Stimulated activated naive CD8-positive, alpha-beta T cell treated with anti-CD3 and anti-CD28 coated beads, Interleukin-15, Interleukin-2, amounts not matched to agents 100 ng/mL and 50 ng/mL, for 24 hours (primary cell): ENCODE measurements around the gene RABGGTB.
"Not testable (repeated sequence)": the region's sequence is repeated elsewhere in the genome, so short reads cannot be mapped to it uniquely, and the experiment has no call there.

Experiments used
- H3K27ac Mint-ChIP-seq: one replicate; pipeline ENCODE4 v1.8.0; 2021; ENCODE audit warnings: mild to moderate bottlenecking, mixed read lengths
- H3K27me3 Mint-ChIP-seq: one replicate; pipeline ENCODE4 v1.8.0; 2021; ENCODE audit warnings: mixed read lengths
- H3K36me3 Mint-ChIP-seq: one replicate; pipeline ENCODE4 v1.8.0; 2021; ENCODE audit warnings: low read depth, mixed read lengths
- H3K4me1 Mint-ChIP-seq: one replicate; pipeline ENCODE4 v1.8.0; 2021; ENCODE audit warnings: low read depth, mixed read lengths
- H3K4me3 Mint-ChIP-seq: one replicate; pipeline ENCODE4 v1.8.0; 2021; ENCODE audit warnings: mild to moderate bottlenecking, mixed read lengths
- H3K9me3 Mint-ChIP-seq: one replicate; pipeline ENCODE4 v1.8.0; 2021; ENCODE audit warnings: mixed read lengths

The RABGGTB gene

GRCh38 chr1:75785983-75786853 is at the start of gene RABGGTB:
Gene RABGGTB (plus strand): TSS chr1:75786256. CDS start chr1:75786272, 16 bp downstream.
- Mint-ChIP-seq H3K4me1 (peaks cover 46% of the 10 kb centered on the region), H3K4me3 (peak within 1 kb of the TSS; percentile 99), H3K27me3 (peaks cover 3% of the 10 kb centered on the region), H3K9me3 (no peaks in the 10 kb centered on the region), H3K36me3 (peaks cover 53% of the 10 kb centered on the region), H3K27ac (peak within 1 kb of the TSS; percentile 95)

- no peak overlapping the region for H3K4me3 Mint-ChIP-seq
- no peak overlapping the region for H3K27ac Mint-ChIP-seq
- H3K27me3 Mint-ChIP-seq, result no peaks in the 10 kb centered on the region
- H3K36me3 Mint-ChIP-seq, result peaks cover 48% of the 10 kb centered on the region
- peaks cover 3% of the 10 kb centered on the region for H3K4me1 Mint-ChIP-seq
- no peaks in the 10 kb centered on the region for H3K9me3 Mint-ChIP-seq
Observed at GRCh38 chr1:75742047-75742625, 43.9 kb upstream of the RABGGTB start.

GRCh38 chr1:75745276-75745675 is 40.8 kb upstream of the RABGGTB start:
- peaks cover 43% of the 10 kb centered on the region for H3K36me3 Mint-ChIP-seq
- no peaks in the 10 kb centered on the region for H3K9me3 Mint-ChIP-seq
- H3K27ac Mint-ChIP-seq, result no peak overlapping the region
- H3K4me1 Mint-ChIP-seq, result peaks cover 3% of the 10 kb centered on the region
- no peak overlapping the region for H3K4me3 Mint-ChIP-seq
- H3K27me3 Mint-ChIP-seq, result no peaks in the 10 kb centered on the region

- not testable (repeated sequence) for H3K27ac Mint-ChIP-seq, H3K4me3 Mint-ChIP-seq, H3K27me3 Mint-ChIP-seq, H3K4me1 Mint-ChIP-seq
- H3K36me3 Mint-ChIP-seq, result peaks cover 70% of the 10 kb centered on the region
- H3K9me3 Mint-ChIP-seq, result peaks cover 14% of the 10 kb centered on the region
Observed at GRCh38 chr1:75757210-75757609, 28.8 kb upstream of the RABGGTB start.

GRCh38 chr1:75758543-75758942 is 27.5 kb upstream of the RABGGTB start:
- not testable (repeated sequence) for H3K27ac Mint-ChIP-seq, H3K4me1 Mint-ChIP-seq, H3K4me3 Mint-ChIP-seq, H3K27me3 Mint-ChIP-seq
- Mint-ChIP-seq H3K9me3 (peaks cover 14% of the 10 kb centered on the region), H3K36me3 (peaks cover 58% of the 10 kb centered on the region)

- no peak overlapping the region for H3K27ac Mint-ChIP-seq
- H3K4me1 Mint-ChIP-seq, result no peaks in the 10 kb centered on the region
- H3K9me3 Mint-ChIP-seq, result no peaks in the 10 kb centered on the region
- H3K36me3 Mint-ChIP-seq, result peaks cover 17% of the 10 kb centered on the region
- H3K4me3 Mint-ChIP-seq, result no peak overlapping the region
- no peaks in the 10 kb centered on the region for H3K27me3 Mint-ChIP-seq
Observed at GRCh38 chr1:75764057-75764655, 21.9 kb upstream of the RABGGTB start.

GRCh38 chr1:75765697-75766355 is 20.2 kb upstream of the RABGGTB start:
- H3K36me3 Mint-ChIP-seq, result peaks cover 13% of the 10 kb centered on the region
- H3K4me3 Mint-ChIP-seq, result no peak overlapping the region
- H3K27ac Mint-ChIP-seq, result no peak overlapping the region
- no peaks in the 10 kb centered on the region for H3K4me1 Mint-ChIP-seq
- no peaks in the 10 kb centered on the region for H3K9me3 Mint-ChIP-seq
- H3K27me3 Mint-ChIP-seq, result no peaks in the 10 kb centered on the region

- H3K4me3 Mint-ChIP-seq, result no peak overlapping the region
- H3K9me3 Mint-ChIP-seq, result no peaks in the 10 kb centered on the region
- no peaks in the 10 kb centered on the region for H3K27me3 Mint-ChIP-seq
- no peak overlapping the region for H3K27ac Mint-ChIP-seq
- no peaks in the 10 kb centered on the region for H3K4me1 Mint-ChIP-seq
- H3K36me3 Mint-ChIP-seq, result no peaks in the 10 kb centered on the region
Observed at GRCh38 chr1:75768016-75768415, 18.0 kb upstream of the RABGGTB start.

GRCh38 chr1:75770761-75771160 is 15.3 kb upstream of the RABGGTB start:
- Mint-ChIP-seq H3K4me3 (no peak overlapping the region), H3K36me3 (peaks cover 3% of the 10 kb centered on the region), H3K9me3 (no peaks in the 10 kb centered on the region), H3K27me3 (peaks cover 6% of the 10 kb centered on the region), H3K4me1 (no peaks in the 10 kb centered on the region), H3K27ac (no peak overlapping the region)

GRCh38 chr1:75771978-75772377 is 14.1 kb upstream of the RABGGTB start:
- Mint-ChIP-seq H3K36me3 (peaks cover 3% of the 10 kb centered on the region), H3K4me1 (no peaks in the 10 kb centered on the region), H3K27ac (no peak overlapping the region), H3K4me3 (no peak overlapping the region), H3K27me3 (peaks cover 8% of the 10 kb centered on the region), H3K9me3 (peaks cover under 1% of the 10 kb centered on the region)

- not testable (repeated sequence) for H3K27ac Mint-ChIP-seq, H3K36me3 Mint-ChIP-seq, H3K9me3 Mint-ChIP-seq, H3K4me3 Mint-ChIP-seq, H3K4me1 Mint-ChIP-seq
- H3K27me3 Mint-ChIP-seq, result peaks cover 36% of the 10 kb centered on the region
Observed at GRCh38 chr1:75777812-75778211, 8.2 kb upstream of the RABGGTB start.

GRCh38 chr1:75778694-75779093 is 7.4 kb upstream of the RABGGTB start:
- H3K27me3 Mint-ChIP-seq, result peaks cover 36% of the 10 kb centered on the region
- H3K4me3 Mint-ChIP-seq, H3K9me3 Mint-ChIP-seq, H3K4me1 Mint-ChIP-seq, H3K36me3 Mint-ChIP-seq, H3K27ac Mint-ChIP-seq: not testable (repeated sequence)

GRCh38 chr1:75780183-75780582 is 5.9 kb upstream of the RABGGTB start:
- H3K36me3 Mint-ChIP-seq, H3K27ac Mint-ChIP-seq, H3K4me3 Mint-ChIP-seq, H3K9me3 Mint-ChIP-seq, H3K4me1 Mint-ChIP-seq: not testable (repeated sequence)
- H3K27me3 Mint-ChIP-seq, result peaks cover 32% of the 10 kb centered on the region

- H3K4me3 Mint-ChIP-seq, result peak overlapping the region; percentile 10
- not testable (repeated sequence) for H3K27ac Mint-ChIP-seq, H3K9me3 Mint-ChIP-seq
- H3K36me3 Mint-ChIP-seq, result peaks cover 35% of the 10 kb centered on the region
- H3K4me1 Mint-ChIP-seq, result peaks cover 23% of the 10 kb centered on the region
- H3K27me3 Mint-ChIP-seq, result peaks cover 20% of the 10 kb centered on the region
Observed at GRCh38 chr1:75783920-75784319, 2.1 kb upstream of the RABGGTB start.
